Caco-2 (cell line): ENCODE results near the gene MACROD2. TPM values are rescaled to one million over a fixed set of nuclear protein-coding genes. Genes with fewer than 3 reads are reported as not detected.

ENCODE experiments used
- BruUV-seq: library from RNA; stranded (reverse); fragments of 400-500 nt; replicated peaks from 2 replicates; lab custom pipeline; 2021; lab: Mats Ljungman, UMichigan
- CTCF ChIA-PET: fragments of 300-600 bp; sonication (Branson Sonifier 250); formaldehyde crosslinking; loops from one replicate; lab custom pipeline; 2022; ENCODE audit warnings: antibody characterized with exemption; lab: Charles Lee
- POLR2A ChIA-PET: fragments of 300-600 bp; sonication (Branson Sonifier 250); formaldehyde crosslinking; loops from one replicate; lab custom pipeline; 2022; ENCODE audit warnings: antibody characterized with exemption; lab: Charles Lee
- DNase-seq, 2 experiments: peaks; one replicate each; pipeline versions ENCODE4 v3.0.0 to v3.0.0-alpha.2; 2020 to 2022
- H3K27me3 ChIP-seq: replicated peaks from 2 replicates; pipeline ENCODE4 v1.6.0; 2011; ENCODE audit warnings: low read length; ENCODE audit not compliant: control insufficient read depth, insufficient read depth
- H3K36me3 ChIP-seq: 2 replicates; pipeline ENCODE4 v1.5.1; 2011; ENCODE audit warnings: low read length; ENCODE audit not compliant: control insufficient read depth, insufficient read depth
- H3K4me1 ChIP-seq: fragments of 250-450 bp; sonication (Bioruptor Pico); 2 replicates; pipeline ENCODE4 v1.5.1; 2020; ENCODE audit warnings: mild to moderate bottlenecking
- H3K4me3 ChIP-seq: 2 replicates; pipeline ENCODE4 v1.5.1; 2011; ENCODE audit warnings: low read depth, mild to moderate bottlenecking, control low read depth, low read length
- H3K9me3 ChIP-seq: fragments of 250-450 bp; sonication (Bioruptor Pico); 2 replicates; pipeline ENCODE4 v1.5.1; 2020; ENCODE audit warnings: mild to moderate bottlenecking, moderate library complexity
- H3K27ac Mint-ChIP-seq: one replicate; pipeline ENCODE4 v1.8.0; 2022; ENCODE audit warnings: mixed read lengths; ENCODE audit not compliant: unreplicated experiment
- H3K27me3 Mint-ChIP-seq: one replicate; pipeline ENCODE4 v1.8.0; 2022; ENCODE audit warnings: mixed read lengths; ENCODE audit not compliant: insufficient read depth, unreplicated experiment
- H3K36me3 Mint-ChIP-seq: one replicate; pipeline ENCODE4 v1.8.0; 2022; ENCODE audit warnings: mild to moderate bottlenecking, mixed read lengths; ENCODE audit not compliant: insufficient read depth, unreplicated experiment
- H3K4me1 Mint-ChIP-seq: one replicate; pipeline ENCODE4 v1.8.0; 2022; ENCODE audit warnings: low read depth, mixed read lengths; ENCODE audit not compliant: unreplicated experiment
- H3K4me3 Mint-ChIP-seq: one replicate; pipeline ENCODE4 v1.8.0; 2022; ENCODE audit warnings: mild to moderate bottlenecking, moderate library complexity, mixed read lengths; ENCODE audit not compliant: unreplicated experiment
- H3K9me3 Mint-ChIP-seq: one replicate; pipeline ENCODE4 v1.8.0; 2022; ENCODE audit warnings: mixed read lengths; ENCODE audit not compliant: unreplicated experiment
- CTCF ChIP-seq, 2 experiments: fragments of 200-600 bp in 1 of 2; IDR thresholded peaks; 1 replicate in 1 of 2; 2 replicates in 1 of 2; pipeline versions ENCODE4 v1.5.1 to v1.8.0; 2011 to 2022; ENCODE audit warnings: antibody characterized with exemption in 1 of 2, control low read depth in 1 of 2, inconsistent platforms in 1 of 2, low read depth in 1 of 2, low read length in 1 of 2, mild to moderate bottlenecking in 1 of 2, moderate library complexity in 1 of 2; ENCODE audit not compliant: insufficient read depth in 1 of 2, severe bottlenecking in 1 of 2, unreplicated experiment in 1 of 2
- intact Hi-C: fragments of 100-400 bp; cut with micrococcal nuclease; formaldehyde crosslinking; loops from one replicate; pipeline ENCODE4 v1.10.0; 2022; ENCODE audit not compliant: unreplicated experiment
- total RNA-seq: library from RNA; stranded (reverse); gene quantifications from 2 replicates; pipeline ENCODE4 v1.2.3, GENCODE V29; 2022

The MACROD2 gene
- total RNA-seq, 1 experiment from 2014 or later, result 6.4 TPM

GRCh38 chr20:14759979-14760378 is 764.7 kb downstream of the MACROD2 start:
- no peak for TF ChIP-seq CTCF (IDR thresholded peaks at IDR 0.05; ENCODE audit: insufficient read depth in 1 of 2, low read depth in 1 of 2, low read length in 1 of 2, severe bottlenecking in 1 of 2, unreplicated experiment in 1 of 2)
- H3K4me1 Mint-ChIP-seq, result no peaks in the 10 kb centered on the region
- H3K4me1 ChIP-seq, result no peaks in the 10 kb centered on the region
- H3K27me3 Mint-ChIP-seq, result no peaks in the 10 kb centered on the region
- H3K36me3 ChIP-seq, result no peaks in the 10 kb centered on the region
- no peak overlapping the region for H3K4me3 Mint-ChIP-seq
- H3K9me3 Mint-ChIP-seq, result no peaks in the 10 kb centered on the region
- no TSS peak for BruUV-seq
- H3K36me3 Mint-ChIP-seq, result peaks cover 4% of the 10 kb centered on the region
- ChIA-PET POLR2A (no interaction called here), CTCF (no interaction called here)
- DNase-seq, result no peak
- H3K27ac Mint-ChIP-seq, result no peak overlapping the region
- no peaks in the 10 kb centered on the region for H3K9me3 ChIP-seq
- no peak overlapping the region for H3K4me3 ChIP-seq
- intact Hi-C loops, result no loop called here
- no peaks in the 10 kb centered on the region for H3K27me3 ChIP-seq

GRCh38 chr20:14761903-14762302 is 766.6 kb downstream of the MACROD2 start:
- TF ChIP-seq CTCF (IDR thresholded peaks at IDR 0.05; ENCODE audit: insufficient read depth in 1 of 2, low read depth in 1 of 2, low read length in 1 of 2, severe bottlenecking in 1 of 2, unreplicated experiment in 1 of 2), result peak in 1 of 2 experiments; percentile 12
- Mint-ChIP-seq H3K9me3 (no peaks in the 10 kb centered on the region), H3K4me1 (no peaks in the 10 kb centered on the region), H3K27me3 (no peaks in the 10 kb centered on the region), H3K4me3 (no peak overlapping the region), H3K36me3 (peaks cover 4% of the 10 kb centered on the region), H3K27ac (no peak overlapping the region)
- no TSS peak for BruUV-seq
- no peak overlapping the region for H3K4me3 ChIP-seq
- POLR2A ChIA-PET, result no interaction called here
- DNase-seq, result peak; percentile 22 to 37
- intact Hi-C loops, result loop anchor here (1.0 kb wide), 1 partner anchor 425 kb away; the partner anchor contains the start of gene FLRT3
- H3K4me1 ChIP-seq, result no peaks in the 10 kb centered on the region
- no peaks in the 10 kb centered on the region for H3K36me3 ChIP-seq
- CTCF ChIA-PET, result interaction anchor here (1.4 kb wide), 1 partner anchor 425 kb away, joined by 3 read pairs; the partner anchor contains the start of gene FLRT3
- no peaks in the 10 kb centered on the region for H3K9me3 ChIP-seq
- H3K27me3 ChIP-seq, result no peaks in the 10 kb centered on the region

- Histone ChIP-seq H3K4me1 (no peaks in the 10 kb centered on the region), H3K4me3 (no peak overlapping the region), H3K9me3 (no peaks in the 10 kb centered on the region), H3K27me3 (no peaks in the 10 kb centered on the region), H3K36me3 (no peaks in the 10 kb centered on the region)
- no peak for TF ChIP-seq CTCF (IDR thresholded peaks at IDR 0.05; ENCODE audit: insufficient read depth in 1 of 2, low read depth in 1 of 2, low read length in 1 of 2, severe bottlenecking in 1 of 2, unreplicated experiment in 1 of 2)
- ChIA-PET POLR2A (no interaction called here), CTCF (no interaction called here)
- Mint-ChIP-seq H3K4me3 (no peak overlapping the region), H3K27ac (no peak overlapping the region), H3K36me3 (peaks cover 4% of the 10 kb centered on the region), H3K4me1 (no peaks in the 10 kb centered on the region), H3K9me3 (no peaks in the 10 kb centered on the region), H3K27me3 (no peaks in the 10 kb centered on the region)
- no peak for DNase-seq
- BruUV-seq, result no TSS peak
- intact Hi-C loops, result no loop called here
Observed at GRCh38 chr20:14764511-14765369, 769.4 kb downstream of the MACROD2 start.
